Left ventricle myocardium inferior (tissue), 1 donor: Measurements from ENCODE around the gene ROBO3. TPM values are rescaled to one million over a fixed set of nuclear protein-coding genes. Genes with fewer than 3 reads are reported as not detected.
A peak's percentile ranks its signal among the peaks of the same experiment; 100 is the strongest.

Source experiments
- DNase-seq: peaks from one replicate; pipeline ENCODE4 v3.0.0-alpha.2; 2020
- H3K27ac ChIP-seq: fragments of 200-600 bp; replicated peaks from 2 replicates; pipeline ENCODE4 v1.8.0; 2021
- H3K27me3 ChIP-seq: fragments of 200-600 bp; 2 replicates; pipeline ENCODE4 v1.8.0; 2021; ENCODE audit warnings: low read depth
- H3K36me3 ChIP-seq: fragments of 200-600 bp; 2 replicates; pipeline ENCODE4 v1.8.0; 2021
- H3K4me1 ChIP-seq: fragments of 200-600 bp; 2 replicates; pipeline ENCODE4 v1.8.0; 2021
- H3K4me3 ChIP-seq: fragments of 200-600 bp; 2 replicates; pipeline ENCODE4 v1.8.0; 2021; ENCODE audit warnings: mild to moderate bottlenecking, moderate library complexity
- H3K9me3 ChIP-seq: fragments of 200-600 bp; replicated peaks from 2 replicates; pipeline ENCODE4 v1.8.0; 2021
- intact Hi-C: fragments of 100-400 bp; cut with micrococcal nuclease; formaldehyde crosslinking; loops from one replicate; pipeline ENCODE4 v1.11.0; 2022
- long read RNA-seq: library from polyadenylated mRNA; unstranded; transcript quantifications from one replicate; pipeline ENCODE4 v2.0.0, GENCODE V29; 2021
- total RNA-seq: library from RNA; stranded (reverse); fragmentation: NEBNext Ultra II Directional; extraction: Animal tissue kit (Norgen Biotek cat#: 25700); gene quantifications from one replicate; pipeline ENCODE4 v1.2.1, GENCODE V29; 2021
- TF ChIP-seq, protein P1 (sequence below): fragments of 200-600 bp; IDR thresholded peaks from 2 replicates; pipeline ENCODE4 v1.8.0; 2021; ENCODE audit warnings: antibody characterized with exemption, mild to moderate bottlenecking, borderline replicate concordance
- donor health status: DM: no; HTN: yes; CAD: no; lungs with severe emphysema.

ROBO3 gene, protein sequence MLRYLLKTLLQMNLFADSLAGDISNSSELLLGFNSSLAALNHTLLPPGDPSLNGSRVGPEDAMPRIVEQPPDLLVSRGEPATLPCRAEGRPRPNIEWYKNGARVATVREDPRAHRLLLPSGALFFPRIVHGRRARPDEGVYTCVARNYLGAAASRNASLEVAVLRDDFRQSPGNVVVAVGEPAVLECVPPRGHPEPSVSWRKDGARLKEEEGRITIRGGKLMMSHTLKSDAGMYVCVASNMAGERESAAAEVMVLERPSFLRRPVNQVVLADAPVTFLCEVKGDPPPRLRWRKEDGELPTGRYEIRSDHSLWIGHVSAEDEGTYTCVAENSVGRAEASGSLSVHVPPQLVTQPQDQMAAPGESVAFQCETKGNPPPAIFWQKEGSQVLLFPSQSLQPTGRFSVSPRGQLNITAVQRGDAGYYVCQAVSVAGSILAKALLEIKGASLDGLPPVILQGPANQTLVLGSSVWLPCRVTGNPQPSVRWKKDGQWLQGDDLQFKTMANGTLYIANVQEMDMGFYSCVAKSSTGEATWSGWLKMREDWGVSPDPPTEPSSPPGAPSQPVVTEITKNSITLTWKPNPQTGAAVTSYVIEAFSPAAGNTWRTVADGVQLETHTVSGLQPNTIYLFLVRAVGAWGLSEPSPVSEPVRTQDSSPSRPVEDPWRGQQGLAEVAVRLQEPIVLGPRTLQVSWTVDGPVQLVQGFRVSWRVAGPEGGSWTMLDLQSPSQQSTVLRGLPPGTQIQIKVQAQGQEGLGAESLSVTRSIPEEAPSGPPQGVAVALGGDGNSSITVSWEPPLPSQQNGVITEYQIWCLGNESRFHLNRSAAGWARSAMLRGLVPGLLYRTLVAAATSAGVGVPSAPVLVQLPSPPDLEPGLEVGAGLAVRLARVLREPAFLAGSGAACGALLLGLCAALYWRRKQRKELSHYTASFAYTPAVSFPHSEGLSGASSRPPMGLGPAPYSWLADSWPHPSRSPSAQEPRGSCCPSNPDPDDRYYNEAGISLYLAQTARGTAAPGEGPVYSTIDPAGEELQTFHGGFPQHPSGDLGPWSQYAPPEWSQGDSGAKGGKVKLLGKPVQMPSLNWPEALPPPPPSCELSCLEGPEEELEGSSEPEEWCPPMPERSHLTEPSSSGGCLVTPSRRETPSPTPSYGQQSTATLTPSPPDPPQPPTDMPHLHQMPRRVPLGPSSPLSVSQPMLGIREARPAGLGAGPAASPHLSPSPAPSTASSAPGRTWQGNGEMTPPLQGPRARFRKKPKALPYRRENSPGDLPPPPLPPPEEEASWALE (N-terminal part only)
- total RNA-seq, result 3.9 TPM
- long read RNA-seq, partial matches to known transcripts, result 2 of 3 reads
- long read RNA-seq, other reads (novel, unspliced or antisense), result 1 of 3 reads

DNA sequence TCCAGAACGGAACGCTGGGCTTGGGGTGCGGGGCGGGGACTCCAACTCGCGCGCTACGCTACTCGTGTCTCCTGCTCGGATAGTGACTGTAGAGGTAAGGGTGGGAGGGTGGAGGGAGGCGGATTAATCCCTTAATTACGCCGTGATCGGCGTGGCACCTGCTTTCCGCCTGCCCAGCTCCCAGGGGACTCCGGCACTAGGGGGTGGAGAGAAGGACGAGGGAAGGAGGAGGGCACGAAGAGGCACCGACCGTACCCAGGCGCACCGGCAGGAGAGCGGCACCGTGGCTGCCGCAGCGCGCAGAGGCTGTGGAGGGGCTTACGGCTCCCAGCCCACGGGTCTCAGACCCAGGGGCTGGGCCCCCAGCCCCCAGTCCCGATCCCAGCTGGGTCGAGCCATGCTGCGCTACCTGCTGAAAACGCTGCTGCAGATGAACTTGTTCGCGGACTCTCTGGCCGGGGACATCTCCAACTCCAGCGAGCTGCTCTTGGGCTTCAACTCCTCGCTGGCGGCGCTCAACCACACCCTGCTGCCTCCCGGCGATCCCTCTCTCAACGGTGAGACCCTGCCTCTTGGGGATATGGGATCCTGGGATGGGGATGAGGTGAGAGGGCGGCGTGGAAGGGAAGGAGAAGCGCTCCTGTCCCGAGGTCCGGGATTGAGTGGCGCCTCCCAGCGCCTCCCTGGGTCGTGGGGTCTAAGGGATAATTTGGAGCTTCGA is at the start of gene ROBO3:
TSS of gene ROBO3 (plus strand) at position 252 of the 721 bp plus-strand sequence. CDS start at position 398, 146 bp downstream.
- no peak for DNase-seq
- Histone ChIP-seq H3K4me1 (peaks cover 62% of the 10 kb centered on the region), H3K36me3 (no peaks in the 10 kb centered on the region), H3K9me3 (no peaks in the 10 kb centered on the region), H3K27me3 (peaks cover 100% of the 10 kb centered on the region), H3K4me3 (peak within 1 kb of the TSS; percentile 59), H3K27ac (no peak within 1 kb of the TSS)
- intact Hi-C loops, result no loop called here
- TF ChIP-seq, protein P1, sequence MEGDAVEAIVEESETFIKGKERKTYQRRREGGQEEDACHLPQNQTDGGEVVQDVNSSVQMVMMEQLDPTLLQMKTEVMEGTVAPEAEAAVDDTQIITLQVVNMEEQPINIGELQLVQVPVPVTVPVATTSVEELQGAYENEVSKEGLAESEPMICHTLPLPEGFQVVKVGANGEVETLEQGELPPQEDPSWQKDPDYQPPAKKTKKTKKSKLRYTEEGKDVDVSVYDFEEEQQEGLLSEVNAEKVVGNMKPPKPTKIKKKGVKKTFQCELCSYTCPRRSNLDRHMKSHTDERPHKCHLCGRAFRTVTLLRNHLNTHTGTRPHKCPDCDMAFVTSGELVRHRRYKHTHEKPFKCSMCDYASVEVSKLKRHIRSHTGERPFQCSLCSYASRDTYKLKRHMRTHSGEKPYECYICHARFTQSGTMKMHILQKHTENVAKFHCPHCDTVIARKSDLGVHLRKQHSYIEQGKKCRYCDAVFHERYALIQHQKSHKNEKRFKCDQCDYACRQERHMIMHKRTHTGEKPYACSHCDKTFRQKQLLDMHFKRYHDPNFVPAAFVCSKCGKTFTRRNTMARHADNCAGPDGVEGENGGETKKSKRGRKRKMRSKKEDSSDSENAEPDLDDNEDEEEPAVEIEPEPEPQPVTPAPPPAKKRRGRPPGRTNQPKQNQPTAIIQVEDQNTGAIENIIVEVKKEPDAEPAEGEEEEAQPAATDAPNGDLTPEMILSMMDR, result no peak

DNA sequence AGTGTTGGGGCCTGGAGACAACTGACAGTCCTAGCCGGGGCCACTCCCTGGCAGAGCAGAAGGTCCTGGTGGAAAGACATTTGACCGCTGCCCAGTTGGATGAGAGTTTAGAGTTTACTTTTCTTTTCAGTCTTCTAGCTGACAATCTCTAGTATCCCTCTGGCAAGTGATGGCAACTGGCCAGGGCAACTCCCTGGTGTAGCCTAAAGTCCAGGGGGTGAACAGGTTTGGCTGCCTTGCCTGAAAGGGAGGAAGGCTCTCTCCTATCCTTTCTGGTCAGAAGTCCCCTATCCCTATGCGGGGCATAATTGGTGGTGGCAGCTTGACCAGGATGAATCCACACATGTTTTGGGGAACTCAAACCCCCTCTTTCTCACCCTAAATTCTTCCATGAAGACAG is 48.2 kb upstream of the ROBO3 start:
- no peaks in the 10 kb centered on the region for H3K4me1 ChIP-seq
- no peaks in the 10 kb centered on the region for H3K9me3 ChIP-seq
- H3K4me3 ChIP-seq, result no peak overlapping the region
- no peak for DNase-seq
- intact Hi-C loops, result no loop called here
- no peaks in the 10 kb centered on the region for H3K36me3 ChIP-seq
- H3K27ac ChIP-seq, result no peak overlapping the region
- H3K27me3 ChIP-seq, result peaks cover 71% of the 10 kb centered on the region
- TF ChIP-seq, protein P1, result no peak

DNA sequence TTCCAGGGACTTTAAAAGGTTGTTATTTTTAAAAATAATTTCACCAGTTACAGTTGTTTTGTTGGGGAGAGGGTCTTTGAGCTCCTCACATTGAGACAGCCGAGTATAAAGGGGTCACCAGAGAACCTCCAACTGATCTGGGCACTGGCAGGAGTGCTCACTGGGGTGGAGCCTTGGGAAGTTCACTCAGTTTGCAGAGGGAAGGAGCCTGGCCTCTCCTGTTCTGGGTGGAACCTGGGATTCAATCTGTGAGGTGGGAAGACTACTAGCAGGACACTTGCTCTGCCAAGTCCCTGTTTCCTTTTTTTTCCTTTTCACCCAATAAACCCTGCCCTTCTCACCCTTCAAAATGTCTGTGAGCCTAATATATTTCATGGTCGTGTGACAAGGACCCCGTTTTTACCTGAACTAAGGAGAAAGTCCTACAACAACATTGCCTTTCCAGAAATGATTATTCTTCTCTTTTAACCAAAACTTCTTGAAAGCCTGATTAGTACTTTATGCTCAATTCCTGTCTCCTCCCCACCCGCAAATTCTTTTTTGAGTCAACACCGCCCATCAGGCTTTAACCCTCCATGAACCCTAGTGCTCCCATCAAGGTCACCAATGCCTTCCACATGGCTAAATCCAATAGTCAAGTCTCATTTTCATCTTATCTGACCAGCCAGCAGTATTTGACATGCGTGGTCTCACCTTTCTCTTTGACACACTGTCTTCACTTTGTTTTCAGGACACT is 43.1 kb upstream of the ROBO3 start:
- no peak for DNase-seq
- Histone ChIP-seq H3K4me3 (no peak overlapping the region), H3K27ac (no peak overlapping the region), H3K4me1 (no peaks in the 10 kb centered on the region), H3K9me3 (no peaks in the 10 kb centered on the region), H3K36me3 (no peaks in the 10 kb centered on the region), H3K27me3 (peaks cover 47% of the 10 kb centered on the region)
- intact Hi-C loops, result no loop called here
- TF ChIP-seq, protein P1, result no peak

DNA sequence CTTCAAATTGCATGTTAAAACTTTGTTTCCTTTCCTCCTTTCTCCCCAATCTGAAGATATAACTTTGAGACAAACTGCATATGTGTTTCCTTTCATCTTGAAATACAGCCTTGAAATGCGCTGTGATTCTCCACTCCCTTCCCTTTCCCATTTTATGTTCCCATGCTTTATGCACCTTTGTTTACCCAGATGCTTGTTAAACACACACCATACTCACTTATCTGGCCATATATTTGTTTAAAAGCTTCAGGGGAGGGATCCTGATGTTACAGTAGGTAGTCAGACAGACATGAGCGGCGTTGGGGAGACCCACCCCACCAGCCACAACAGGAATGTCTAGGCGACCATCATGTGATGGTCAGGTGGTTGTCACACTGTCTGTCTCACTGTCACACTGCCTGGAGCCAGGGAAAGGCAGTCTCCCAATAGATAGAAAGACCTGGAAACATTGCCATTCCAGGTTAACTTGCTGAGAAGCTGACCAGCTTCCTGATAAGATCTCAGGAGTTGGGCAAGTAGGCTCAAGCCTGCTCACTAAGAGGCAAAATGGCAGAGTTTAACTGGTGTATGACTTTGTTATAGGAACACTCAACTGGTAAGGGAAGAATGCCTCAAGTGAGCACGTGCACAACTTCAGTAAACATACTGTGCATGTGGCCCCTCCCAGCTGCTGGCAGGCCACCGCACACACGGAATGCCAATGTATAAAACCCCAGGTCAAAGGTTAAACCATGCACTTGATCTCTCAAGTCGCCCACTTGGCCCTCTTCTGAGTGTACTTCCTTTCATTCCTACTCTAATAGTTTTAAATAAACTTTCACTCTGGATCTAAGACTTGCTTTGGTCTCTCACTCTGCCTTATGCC is 41.5 kb upstream of the ROBO3 start:
- H3K9me3 ChIP-seq, result no peaks in the 10 kb centered on the region
- intact Hi-C loops, result no loop called here
- H3K36me3 ChIP-seq, result no peaks in the 10 kb centered on the region
- H3K27ac ChIP-seq, result no peak overlapping the region
- H3K4me1 ChIP-seq, result no peaks in the 10 kb centered on the region
- TF ChIP-seq, protein P1, result no peak
- peaks cover 44% of the 10 kb centered on the region for H3K27me3 ChIP-seq
- no peak overlapping the region for H3K4me3 ChIP-seq
- no peak for DNase-seq
